HEK293T (cell line): ENCODE measurements around the gene HIF3A.

ENCODE experiments used
- ARNT ChIP-seq: fragments of 450-650 bp; IDR thresholded peaks from 2 replicates; pipeline ENCODE4 v1.6.1; 2017; ENCODE audit warnings: mild to moderate bottlenecking
- BHLHE40 ChIP-seq: fragments of 450-650 bp; IDR thresholded peaks from 2 replicates; pipeline ENCODE4 v1.6.1; 2016; ENCODE audit warnings: mild to moderate bottlenecking, moderate library complexity, borderline replicate concordance
- CTBP1 ChIP-seq: fragments of 450-650 bp; IDR thresholded peaks from 2 replicates; pipeline ENCODE4 v1.6.1; 2016; ENCODE audit warnings: borderline replicate concordance
- ELF4 ChIP-seq: fragments of 450-650 bp; IDR thresholded peaks from 2 replicates; pipeline ENCODE4 v1.6.1; 2017; ENCODE audit warnings: antibody characterized with exemption
- FOXK2 ChIP-seq: fragments of 450-650 bp; IDR thresholded peaks from 2 replicates; pipeline ENCODE4 v1.6.1; 2016; ENCODE audit warnings: mild to moderate bottlenecking
- FOXM1 ChIP-seq: fragments of 450-650 bp; IDR thresholded peaks from 2 replicates; pipeline ENCODE4 v1.6.1; 2017; ENCODE audit warnings: mild to moderate bottlenecking, borderline replicate concordance
- HDGF ChIP-seq: fragments of 450-650 bp; IDR thresholded peaks from 2 replicates; pipeline ENCODE4 v1.6.1; 2017; ENCODE audit warnings: antibody characterized with exemption, borderline replicate concordance
- LEF1 ChIP-seq: fragments of 450-650 bp; IDR thresholded peaks from 2 replicates; pipeline ENCODE4 v1.6.1; 2017; ENCODE audit warnings: mild to moderate bottlenecking, borderline replicate concordance
- SP1 ChIP-seq: fragments of 450-650 bp; IDR thresholded peaks from 2 replicates; pipeline ENCODE4 v1.6.1; 2017
- SUZ12 ChIP-seq: fragments of 450-650 bp; IDR thresholded peaks from 2 replicates; pipeline ENCODE4 v1.6.1; 2016; ENCODE audit warnings: mild to moderate bottlenecking
- TARDBP ChIP-seq: fragments of 450-650 bp; IDR thresholded peaks from 2 replicates; pipeline ENCODE4 v1.6.1; 2016
- ZNF384 ChIP-seq: fragments of 450-650 bp; IDR thresholded peaks from 2 replicates; pipeline ENCODE4 v1.6.1; 2016

- TF ChIP-seq SUZ12 (no peak), LEF1 (no peak), ARNT (no peak), SP1 (no peak), BHLHE40 (no peak), FOXK2 (no peak), TARDBP (no peak), ZNF384 (no peak), HDGF (no peak), FOXM1 (no peak), CTBP1 (no peak), ELF4 (no peak)
Observed at GRCh38 chr19:46347572-46347883, 50.7 kb downstream of the HIF3A start.
